Sciatic nerve (tissue), 2 donors: Measurements from ENCODE around the gene LACRT. TPM values are rescaled to one million over a fixed set of nuclear protein-coding genes. Genes with fewer than 3 reads are reported as not detected.

Experiments
- ATAC-seq: fragments of 200-7000 bp; cut with Tn5 transposase; one replicate; pipeline ENCODE4 v1.9.1; 2020; ENCODE audit warnings: mild to moderate bottlenecking, moderate library complexity
- DNase-seq: peaks from one replicate; pipeline ENCODE4 v3.0.0-alpha.2; 2020; ENCODE audit warnings: low spot score
- intact Hi-C: fragments of 100-400 bp; cut with DNase I; formaldehyde crosslinking; loops from one replicate; pipeline ENCODE4 v1.14.2; 2022
- total RNA-seq: library from RNA; stranded (reverse); fragmentation: NEBNext Ultra II Directional; extraction: Animal tissue kit (Norgen Biotek cat#: 25700); gene quantifications from one replicate; pipeline ENCODE4 v1.2.1, GENCODE V29; 2021
- donor health status: DM: no; HTN: no; CAD: no.
- donor health status: DM: no; HTN: no; CAD: no.

Gene LACRT
- total RNA-seq, 1 donor from 2014 or later: not detected

DNA sequence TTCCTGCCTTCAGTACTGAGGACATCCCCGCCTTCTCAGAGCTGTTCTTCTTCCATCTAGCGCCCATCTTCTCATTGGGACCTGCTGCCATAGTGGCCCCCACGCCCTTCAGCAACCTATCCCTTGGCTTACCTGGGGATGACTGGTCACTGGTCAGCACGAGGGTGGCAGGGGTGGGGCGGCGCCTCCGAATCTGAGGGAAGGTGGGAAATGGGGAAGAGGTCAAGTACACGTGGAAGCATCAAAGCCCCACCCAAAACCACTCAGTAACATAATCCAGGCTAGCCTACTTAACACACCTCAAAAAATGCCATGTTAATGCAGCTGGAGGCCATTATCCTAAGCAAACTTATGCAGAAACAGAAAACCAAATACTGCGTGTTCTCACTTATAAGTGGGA, 50.6 kb downstream of the LACRT start:
- intact Hi-C loops: loop anchor here (5.0 kb wide), 1 partner anchor 1088 kb away; no protein-coding TSS in a partner anchor
- ATAC-seq: no peak

GRCh38 chr12:54583726-54584125, 51.0 kb downstream of the LACRT start:
- intact Hi-C loops: loop anchor here (5.0 kb wide), 1 partner anchor 1089 kb away; no protein-coding TSS in a partner anchor
- ATAC-seq (no peak), DNase-seq (no peak)

More for the DNA sequence above, 50.6 kb downstream of the LACRT start:
- DNase-seq: no peak

- no peak for ATAC-seq
- intact Hi-C loops: loop anchor here (5.0 kb wide), 1 partner anchor 1091 kb away; no protein-coding TSS in a partner anchor
- DNase-seq: no peak
Observed at GRCh38 chr12:54581412-54581811, 53.3 kb downstream of the LACRT start.

Other genes with a start within 250 kb of the LACRT start
- 82.3 TPM for gene ITGA5, start 215.6 kb downstream of the LACRT start, total RNA-seq
- gene GTSF1, start 161.3 kb downstream of the LACRT start, total RNA-seq: not detected
- 27.8 TPM for gene NCKAP1L, start 137.1 kb downstream of the LACRT start, total RNA-seq
- 4.5 TPM for gene PDE1B, start 85.3 kb downstream of the LACRT start, total RNA-seq
- gene PPP1R1A, start 46.2 kb downstream of the LACRT start, total RNA-seq: 21.4 TPM
- gene DCD, start 13.5 kb upstream of the LACRT start, total RNA-seq: not detected
- gene MUCL1, start 219.6 kb upstream of the LACRT start, total RNA-seq: not detected